ENCODE results near the gene SLC22A4. TPM values are rescaled to one million over a fixed set of nuclear protein-coding genes. Genes with fewer than 3 reads are reported as not detected.

The SLC22A4 gene
- total and polyA plus RNA-seq, 2 of the 8 experiments (the other 6 are each of a cell fraction or from before 2014, with no cell fraction given), result 0.45 to 0.60 TPM

DNA sequence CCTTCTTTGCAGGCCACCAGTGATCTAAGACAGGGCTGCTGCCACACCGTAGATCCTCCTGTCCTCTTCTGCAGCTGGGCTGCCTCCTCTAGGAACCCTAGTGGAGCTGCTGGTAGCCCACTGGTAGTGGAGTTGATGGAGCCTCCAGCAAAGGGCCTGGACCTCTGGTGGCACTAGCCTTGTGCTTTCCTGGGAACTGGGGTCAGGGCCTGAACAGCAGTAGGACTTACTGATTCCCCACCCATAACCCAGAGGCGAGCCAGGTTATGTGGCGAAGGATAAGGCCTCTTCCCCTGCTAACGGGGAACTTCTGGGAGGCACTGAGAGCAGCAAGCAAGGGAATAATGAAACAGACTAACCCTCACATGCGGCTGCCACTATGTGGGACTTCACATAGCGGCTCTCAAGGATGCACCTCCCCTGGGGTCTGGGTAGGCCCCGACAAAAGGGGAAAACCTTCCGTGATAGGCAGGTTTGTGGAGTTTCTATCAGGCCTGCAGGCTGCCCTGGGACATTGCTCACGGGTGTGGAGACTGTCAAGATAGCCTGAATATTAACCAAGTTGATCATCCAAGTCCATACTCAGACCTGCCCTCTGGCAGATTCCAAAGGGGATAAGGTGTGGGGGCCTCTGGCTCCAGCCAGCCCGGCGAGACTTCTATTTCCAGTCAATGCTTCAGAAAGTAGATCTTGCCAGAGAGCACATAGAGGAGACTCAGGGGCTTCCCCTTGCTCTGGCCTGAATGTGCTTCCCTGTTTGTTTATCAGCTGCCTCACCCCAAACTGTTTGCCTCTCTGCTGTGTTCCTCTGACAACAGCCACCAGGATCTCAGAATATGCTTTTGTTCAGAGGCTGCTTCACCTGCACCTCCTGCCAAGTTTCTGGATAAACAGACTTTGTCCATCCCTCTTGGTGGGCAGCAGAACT lies 7.4 kb downstream of the SLC22A4 start:
- H3K9me3 ChIP-seq (ENCODE audit: insufficient read depth in 2 of 2, low read depth in 1 of 2, low read length in 1 of 2), result no peaks in the 10 kb centered on the region
- no peaks in the 10 kb centered on the region; a peak in 1 of 7 replicates for H3K27me3 ChIP-seq (replicated peaks in 1 of 4; ENCODE audit: control insufficient read depth in 3 of 4, extremely low read depth in 1 of 4, insufficient read depth in 3 of 4, low read length in 3 of 4)
- no peak overlapping the region for H4K8ac ChIP-seq (ENCODE audit: extremely low read depth, insufficient read depth, low read length)
- no peaks in the 10 kb centered on the region for H3K36me3 ChIP-seq (ENCODE audit: control insufficient read depth in 2 of 4, insufficient read depth in 4 of 4, low read length in 3 of 4)
- H2BK20ac ChIP-seq (ENCODE audit: low read length), result no peak overlapping the region
- no peak overlapping the region for H2AK5ac ChIP-seq (ENCODE audit: low read depth, low read length)
- H4K20me1 ChIP-seq (replicated peaks in 1 of 2; ENCODE audit: control insufficient read depth in 1 of 2, insufficient read depth in 2 of 2, low read length in 2 of 2), result no peaks in the 10 kb centered on the region
- DNase-seq (ENCODE audit: low read depth in 1 of 2, low spot score in 2 of 2) (no peak), FAIRE-seq (no peak)
- H4K5ac ChIP-seq (ENCODE audit: insufficient read length, low read depth, low read length), result no peak overlapping the region
- no peak overlapping the region for H2BK5ac ChIP-seq (ENCODE audit: low read depth, low read length)
- H3K23ac ChIP-seq (ENCODE audit: insufficient read length), result no peak overlapping the region
- H2BK15ac ChIP-seq (ENCODE audit: low read length), result no peak overlapping the region
- no peak overlapping the region for H3K9ac ChIP-seq (replicated peaks in 1 of 4; ENCODE audit: extremely low read depth in 1 of 4, low read depth in 3 of 4, low read length in 3 of 4)
- H3K27ac ChIP-seq (ENCODE audit: low read depth, low read length), result no peak overlapping the region
- H3K4me3 ChIP-seq (ENCODE audit: extremely low read depth in 1 of 4, insufficient read depth in 2 of 4, low read depth in 3 of 4, low read length in 4 of 4), result no peak overlapping the region
- H3K79me1 ChIP-seq (ENCODE audit: low read depth, low read length), result no peaks in the 10 kb centered on the region
- no peak overlapping the region for H3K4me2 ChIP-seq (ENCODE audit: insufficient read depth in 1 of 2, low read depth in 2 of 2, low read length in 2 of 2)
- no peak overlapping the region for H3K56ac ChIP-seq (replicated peaks; ENCODE audit: insufficient read length, low read depth, low read length)
- POLR2A ChIA-PET (ENCODE audit: partially characterized antibody), result interaction anchor here (0.9 to 1.1 kb wide), 3 partner anchors 8 to 51 kb away, joined by 3 read pairs; partner anchors contain the start of gene SLC22A4
- no peak overlapping the region for H2BK120ac ChIP-seq (replicated peaks; ENCODE audit: low read depth, low read length)
- no peak overlapping the region for H3K18ac ChIP-seq (ENCODE audit: extremely low read depth, low read length)
- H4K91ac ChIP-seq (replicated peaks; ENCODE audit: insufficient read length, low read length), result no peak overlapping the region
- no peaks in the 10 kb centered on the region for H3K79me2 ChIP-seq (ENCODE audit: control insufficient read depth in 1 of 2, insufficient read depth in 2 of 2, low read length in 2 of 2)
- WGBS, 2 experiments (ENCODE audit: extremely low coverage in 1 of 2, insufficient coverage in 1 of 2, insufficient read length in 1 of 2, insufficient replicate concordance in 2 of 2, low coverage in 1 of 2, low lambda C conversion rate in 2 of 2, missing lambda C conversion rate in 1 of 2), result 82% methylated on average over 11 of the region's 11 CpGs; no CpG with 5 or more reads in 1 of the 2 experiments
- H2AFZ ChIP-seq (ENCODE audit: low read length), result no peak overlapping the region
- no peak overlapping the region for H3K4ac ChIP-seq (replicated peaks; ENCODE audit: insufficient read length, low read depth, low read length)
- no peak overlapping the region for H2BK12ac ChIP-seq (ENCODE audit: low read depth, low read length)
- peaks cover 0 to 2% (median 0%) of the 10 kb centered on the region in 4 experiments; a peak in 1 of 7 replicates for H3K4me1 ChIP-seq (replicated peaks in 1 of 4; ENCODE audit: control insufficient read depth in 3 of 4, insufficient read depth in 4 of 4, low read length in 3 of 4)
- CTCF ChIA-PET (ENCODE audit: partially characterized antibody), result interaction anchor here (1.0 to 1.6 kb wide), 5 partner anchors 8 to 64 kb away, joined by 3 to 7 read pairs (median 3); no protein-coding TSS in a partner anchor
- H3K14ac ChIP-seq (ENCODE audit: insufficient read length), result no peak overlapping the region
- no peaks in the 10 kb centered on the region for H3K23me2 ChIP-seq (ENCODE audit: low read depth, low read length)
- TF ChIP-seq TBP (IDR thresholded peaks at IDR 0.05; ENCODE audit: low read depth, low read length) (no peak), TAF7 (optimal IDR thresholded peaks at IDR 0.05; ENCODE audit: borderline replicate concordance, low read depth, low read length) (no peak), POU5F1 (IDR thresholded peaks at IDR 0.05; ENCODE audit: low read depth, low read length) (no peak), JUN (IDR thresholded peaks at IDR 0.05; ENCODE audit: low read depth, low read length) (no peak), SRF (IDR thresholded peaks at IDR 0.05; ENCODE audit: low read depth, low read length) (no peak), RAD21 (IDR thresholded peaks at IDR 0.05 in 1 of 2, conservative IDR thresholded peaks at IDR 0.05 in 1 of 2; ENCODE audit: low read depth in 2 of 2, low read length in 2 of 2) (no peak), CREB1 (IDR thresholded peaks at IDR 0.05) (no peak)

All from H1 (cell line).